Heart left ventricle (tissue), 13 donors: ENCODE results near the gene ARPP19.

ENCODE experiments used
- CTCF ChIP-seq, 12 donors: fragments of 200-600 bp; sonication (generic) in 4 of 12; IDR thresholded peaks; one replicate each; pipeline versions ENCODE4 v1.5.0 to v1.8.0; 2018 to 2022; ENCODE audit warnings: antibody characterized with exemption in 12 of 12, mild to moderate bottlenecking in 5 of 12
- POLR2A ChIP-seq, 2 donors: fragments of 450-650 bp; IDR thresholded peaks; one replicate each; pipeline ENCODE4 v1.6.1; 2017; ENCODE audit warnings: antibody characterized with exemption in 2 of 2, mild to moderate bottlenecking in 2 of 2, moderate library complexity in 2 of 2
- donor health status: ischemic (EF 13 %, LVEDD 7.1; RV severe dilation, severe dysfunction).
- donor health status: DM: no; HTN: yes; CAD: no.
- donor health status: DM: no; HTN: no; CAD: no.
- donor health status: ischemic (EF 25% LVEDD 6.9; RV normal size, moderate dysfunction).
- donor health status: ischemic (EF 25% LVEDD 5.7; RV mildly dilated, moderate dysfunction).
- donor health status: ischemic (EF 35%, LVEDD 5.7; RV mildly dilated, moderate dysfunction).
- donor health status: nonischemic (EF 11% LVEDD 7.7; RV severe dilation, severe dysfunction).
- donor health status: DM: yes; HTN: yes; CAD: no.
- donor health status: PGD.
- donor health status: ischemic (EF 29% LVEDD 5.4; RV normal size, mild dysfunction).
- donor health status: nonischemic (EF 23%, LVEDD 6.1; RV moderate dilation, normal function).

- TF ChIP-seq POLR2A (IDR thresholded peaks at IDR 0.05) (no peak), CTCF (IDR thresholded peaks at IDR 0.05) (no peak)
These were observed 40.8 kb upstream of the ARPP19 start for GRCh38 chr15:52609593-52609992.
